ENCODE data around the gene CST1.
"Not testable (repeated sequence)": the region's sequence is repeated elsewhere in the genome, so short reads cannot be mapped to it uniquely, and the experiment has no call there.

Gene CST1

DNA sequence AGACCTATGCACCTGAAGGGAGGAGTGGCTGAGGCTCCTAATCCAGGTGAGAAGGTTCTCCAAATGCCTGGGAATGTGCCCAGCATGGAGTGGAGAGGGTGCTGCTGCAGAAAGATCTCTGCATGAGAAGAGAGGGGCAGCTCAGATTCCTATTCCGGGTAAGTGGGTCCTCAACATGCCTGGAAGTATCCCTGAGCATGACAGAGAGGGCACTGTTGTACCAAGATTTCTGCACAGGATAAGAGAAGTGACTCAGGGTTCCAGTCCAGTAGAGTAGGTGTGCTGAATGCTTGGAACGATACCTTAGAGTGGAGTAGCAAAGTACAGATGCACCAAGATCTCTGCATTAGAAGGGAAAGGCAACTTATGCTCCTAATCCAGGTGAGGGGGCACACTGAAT lies 15.8 kb downstream of the CST1 start:
- not testable (repeated sequence) for H3K36me3 ChIP-seq (ENCODE audit: insufficient read depth, low read length); H3K9ac ChIP-seq (ENCODE audit: low read length); H3K4me1 ChIP-seq (ENCODE audit: insufficient read depth, low read length); H3K27me3 ChIP-seq (ENCODE audit: control insufficient read depth in 1 of 2, insufficient read depth in 2 of 2, low read length in 2 of 2); H3K9me3 ChIP-seq (ENCODE audit: low read length); H3K4me3 ChIP-seq (ENCODE audit: low read depth in 1 of 2, low read length in 2 of 2); H3K27ac ChIP-seq (ENCODE audit: low read depth, low read length)

DNA sequence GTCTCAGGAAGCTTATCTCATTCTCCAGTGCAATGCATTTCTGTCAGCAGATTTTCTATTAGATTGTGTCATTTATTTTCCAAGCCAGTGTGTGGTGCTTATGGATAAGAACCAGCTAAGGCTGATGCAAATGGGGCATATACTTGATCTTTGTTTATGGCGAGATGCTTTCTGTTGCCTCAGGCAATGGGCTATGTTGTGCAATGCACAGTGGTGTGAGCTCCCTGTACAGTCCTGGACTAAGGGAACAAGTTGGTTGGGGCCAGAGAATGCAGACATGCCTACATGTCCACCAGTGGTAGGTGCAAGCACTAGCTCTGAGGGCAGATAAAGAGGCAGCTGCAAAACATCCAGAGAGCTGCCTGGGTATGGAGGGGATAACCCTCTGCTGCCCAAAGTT lies 16.3 kb downstream of the CST1 start:
- not testable (repeated sequence) for H3K27me3 ChIP-seq (ENCODE audit: control insufficient read depth in 1 of 2, insufficient read depth in 2 of 2, low read length in 2 of 2); H3K9me3 ChIP-seq (ENCODE audit: low read length); H3K27ac ChIP-seq (ENCODE audit: low read depth, low read length); H3K9ac ChIP-seq (ENCODE audit: low read length); H3K4me1 ChIP-seq (ENCODE audit: insufficient read depth, low read length); H3K4me3 ChIP-seq (ENCODE audit: low read depth in 1 of 2, low read length in 2 of 2); H3K36me3 ChIP-seq (ENCODE audit: insufficient read depth, low read length)

DNA sequence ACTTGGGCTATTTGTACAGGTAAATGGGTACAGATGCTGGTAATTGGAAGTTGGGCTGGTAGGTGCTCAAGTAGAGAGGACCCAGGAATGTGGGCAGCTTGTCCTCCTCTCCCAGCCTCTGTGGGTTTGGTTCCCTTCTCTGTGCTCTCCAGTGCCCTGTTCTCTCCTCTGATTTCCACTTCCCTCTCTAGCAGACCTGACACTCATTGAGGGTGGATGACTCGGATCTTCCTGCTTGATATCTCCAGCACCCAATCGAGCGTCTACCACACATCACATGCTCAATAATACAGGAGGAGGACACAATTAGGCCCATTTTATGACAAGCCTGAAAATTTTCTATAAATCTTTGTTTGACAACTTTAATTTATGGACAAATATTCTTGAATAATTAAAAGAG lies 23.7 kb downstream of the CST1 start:
- no peaks in the 10 kb centered on the region for H3K27me3 ChIP-seq (ENCODE audit: control insufficient read depth in 1 of 2, insufficient read depth in 2 of 2, low read length in 2 of 2)
- no peaks in the 10 kb centered on the region for H3K9me3 ChIP-seq (ENCODE audit: low read length)
- no peaks in the 10 kb centered on the region for H3K4me1 ChIP-seq (ENCODE audit: insufficient read depth, low read length)
- no peak overlapping the region for H3K9ac ChIP-seq (ENCODE audit: low read length)
- H3K4me3 ChIP-seq (ENCODE audit: low read depth in 1 of 2, low read length in 2 of 2) = no peak overlapping the region
- no peaks in the 10 kb centered on the region for H3K36me3 ChIP-seq (ENCODE audit: insufficient read depth, low read length)
- H3K27ac ChIP-seq (ENCODE audit: low read depth, low read length) = no peak overlapping the region

GRCh38 chr20:23725102-23725501 lies 25.6 kb downstream of the CST1 start:
- Histone ChIP-seq H3K4me1 (ENCODE audit: insufficient read depth, low read length) (no peaks in the 10 kb centered on the region), H3K9me3 (ENCODE audit: low read length) (no peaks in the 10 kb centered on the region), H3K27ac (ENCODE audit: low read depth, low read length) (no peak overlapping the region), H3K9ac (ENCODE audit: low read length) (no peak overlapping the region), H3K4me3 (ENCODE audit: low read depth in 1 of 2, low read length in 2 of 2) (no peak overlapping the region), H3K27me3 (ENCODE audit: control insufficient read depth in 1 of 2, insufficient read depth in 2 of 2, low read length in 2 of 2) (no peaks in the 10 kb centered on the region), H3K36me3 (ENCODE audit: insufficient read depth, low read length) (no peaks in the 10 kb centered on the region)

- H3K4me1 ChIP-seq (ENCODE audit: insufficient read depth, low read length); H3K27ac ChIP-seq (ENCODE audit: low read depth, low read length); H3K4me3 ChIP-seq (ENCODE audit: low read depth in 1 of 2, low read length in 2 of 2); H3K9ac ChIP-seq (ENCODE audit: low read length); H3K27me3 ChIP-seq (ENCODE audit: control insufficient read depth in 1 of 2, insufficient read depth in 2 of 2, low read length in 2 of 2); H3K36me3 ChIP-seq (ENCODE audit: insufficient read depth, low read length); H3K9me3 ChIP-seq (ENCODE audit: low read length): not testable (repeated sequence)
Measured at GRCh38 chr20:23723659-23724307, 27.0 kb downstream of the CST1 start.

- H3K27ac ChIP-seq (ENCODE audit: low read depth, low read length); H3K4me1 ChIP-seq (ENCODE audit: insufficient read depth, low read length); H3K9ac ChIP-seq (ENCODE audit: low read length); H3K4me3 ChIP-seq (ENCODE audit: low read depth in 1 of 2, low read length in 2 of 2); H3K36me3 ChIP-seq (ENCODE audit: insufficient read depth, low read length); H3K9me3 ChIP-seq (ENCODE audit: low read length); H3K27me3 ChIP-seq (ENCODE audit: control insufficient read depth in 1 of 2, insufficient read depth in 2 of 2, low read length in 2 of 2): not testable (repeated sequence)
Measured at GRCh38 chr20:23722851-23723250, 27.9 kb downstream of the CST1 start.

GRCh38 chr20:23721962-23722361 lies 28.8 kb downstream of the CST1 start:
- Histone ChIP-seq H3K36me3 (ENCODE audit: insufficient read depth, low read length) (no peaks in the 10 kb centered on the region), H3K4me1 (ENCODE audit: insufficient read depth, low read length) (no peaks in the 10 kb centered on the region), H3K4me3 (ENCODE audit: low read depth in 1 of 2, low read length in 2 of 2) (no peak overlapping the region), H3K9me3 (ENCODE audit: low read length) (no peaks in the 10 kb centered on the region), H3K27me3 (ENCODE audit: control insufficient read depth in 1 of 2, insufficient read depth in 2 of 2, low read length in 2 of 2) (no peaks in the 10 kb centered on the region), H3K9ac (ENCODE audit: low read length) (no peak overlapping the region), H3K27ac (ENCODE audit: low read depth, low read length) (no peak overlapping the region)

DNA sequence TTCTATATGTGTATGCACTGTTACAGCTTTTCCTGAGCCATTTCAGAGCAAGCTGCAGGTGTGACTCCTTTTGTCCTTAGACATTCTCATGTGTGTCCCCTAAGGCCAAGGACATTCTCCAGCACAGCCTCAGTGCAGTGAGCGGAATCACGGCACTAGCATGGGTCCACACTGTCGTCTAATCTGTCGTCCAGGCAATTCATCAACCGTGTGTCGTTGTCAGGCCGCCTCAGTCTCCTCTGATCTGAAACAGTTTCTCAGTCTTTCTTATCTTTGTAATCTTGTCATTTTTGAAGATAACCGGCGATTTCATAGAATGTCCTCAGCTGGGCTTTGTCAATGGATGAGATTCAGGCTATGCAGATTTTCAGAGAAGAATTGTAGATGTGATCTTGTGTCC lies 31.4 kb downstream of the CST1 start:
- not testable (repeated sequence) for H3K9me3 ChIP-seq (ENCODE audit: low read length); H3K36me3 ChIP-seq (ENCODE audit: insufficient read depth, low read length); H3K4me1 ChIP-seq (ENCODE audit: insufficient read depth, low read length); H3K27ac ChIP-seq (ENCODE audit: low read depth, low read length); H3K27me3 ChIP-seq (ENCODE audit: control insufficient read depth in 1 of 2, insufficient read depth in 2 of 2, low read length in 2 of 2); H3K4me3 ChIP-seq (ENCODE audit: low read depth in 1 of 2, low read length in 2 of 2); H3K9ac ChIP-seq (ENCODE audit: low read length)

- H3K36me3 ChIP-seq (ENCODE audit: insufficient read depth, low read length); H3K4me1 ChIP-seq (ENCODE audit: insufficient read depth, low read length); H3K27ac ChIP-seq (ENCODE audit: low read depth, low read length); H3K27me3 ChIP-seq (ENCODE audit: control insufficient read depth in 1 of 2, insufficient read depth in 2 of 2, low read length in 2 of 2); H3K9ac ChIP-seq (ENCODE audit: low read length); H3K4me3 ChIP-seq (ENCODE audit: low read depth in 1 of 2, low read length in 2 of 2); H3K9me3 ChIP-seq (ENCODE audit: low read length): not testable (repeated sequence)
Measured at GRCh38 chr20:23711778-23712177, 39.0 kb downstream of the CST1 start.

GRCh38 chr20:23710771-23711170 lies 40.0 kb downstream of the CST1 start:
- Histone ChIP-seq H3K27ac (ENCODE audit: low read depth, low read length) (no peak overlapping the region), H3K4me3 (ENCODE audit: low read depth in 1 of 2, low read length in 2 of 2) (no peak overlapping the region), H3K9me3 (ENCODE audit: low read length) (no peaks in the 10 kb centered on the region), H3K27me3 (ENCODE audit: control insufficient read depth in 1 of 2, insufficient read depth in 2 of 2, low read length in 2 of 2) (no peaks in the 10 kb centered on the region), H3K36me3 (ENCODE audit: insufficient read depth, low read length) (no peaks in the 10 kb centered on the region), H3K9ac (ENCODE audit: low read length) (no peak overlapping the region), H3K4me1 (ENCODE audit: insufficient read depth, low read length) (no peaks in the 10 kb centered on the region)

DNA sequence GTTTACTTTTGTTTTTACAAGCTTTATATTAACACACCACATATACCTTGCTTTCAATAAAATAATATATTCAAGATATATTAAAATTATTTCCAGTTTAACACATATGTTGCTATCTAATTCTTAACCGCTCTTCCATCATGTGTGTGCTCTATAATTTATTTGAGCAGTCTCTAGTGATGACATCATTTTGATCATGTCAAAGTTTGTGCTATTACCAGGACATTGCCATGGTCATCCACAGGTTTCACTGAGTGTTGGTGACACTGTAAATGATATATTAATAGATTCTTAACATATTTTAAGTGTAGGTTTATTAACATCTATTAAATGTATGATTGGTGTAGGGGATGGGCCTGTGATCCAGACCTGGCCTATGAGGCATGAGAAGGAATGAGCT lies 44.8 kb downstream of the CST1 start:
- Histone ChIP-seq H3K9me3 (ENCODE audit: low read length) (no peaks in the 10 kb centered on the region), H3K4me1 (ENCODE audit: insufficient read depth, low read length) (no peaks in the 10 kb centered on the region), H3K36me3 (ENCODE audit: insufficient read depth, low read length) (no peaks in the 10 kb centered on the region), H3K9ac (ENCODE audit: low read length) (no peak overlapping the region), H3K27me3 (ENCODE audit: control insufficient read depth in 1 of 2, insufficient read depth in 2 of 2, low read length in 2 of 2) (no peaks in the 10 kb centered on the region), H3K4me3 (ENCODE audit: low read depth in 1 of 2, low read length in 2 of 2) (no peak overlapping the region), H3K27ac (ENCODE audit: low read depth, low read length) (no peak overlapping the region)

GRCh38 chr20:23702021-23702420 lies 48.7 kb downstream of the CST1 start:
- Histone ChIP-seq H3K27ac (ENCODE audit: low read depth, low read length) (no peak overlapping the region), H3K27me3 (ENCODE audit: control insufficient read depth in 1 of 2, insufficient read depth in 2 of 2, low read length in 2 of 2) (no peaks in the 10 kb centered on the region), H3K4me1 (ENCODE audit: insufficient read depth, low read length) (no peaks in the 10 kb centered on the region), H3K36me3 (ENCODE audit: insufficient read depth, low read length) (no peaks in the 10 kb centered on the region), H3K4me3 (ENCODE audit: low read depth in 1 of 2, low read length in 2 of 2) (no peak overlapping the region), H3K9me3 (ENCODE audit: low read length) (no peaks in the 10 kb centered on the region), H3K9ac (ENCODE audit: low read length) (no peak overlapping the region)
